HEK293 (cell line): ENCODE measurements around the gene ZNF76.
A peak's percentile ranks its signal among the peaks of the same experiment; 100 is the strongest.

Experiments
- CTCF ChIA-PET: fragments of 350-600 bp; formaldehyde crosslinking; extraction: SDS; loops from one replicate; lab custom pipeline; 2021; ENCODE audit warnings: antibody characterized with exemption; lab: Yijun Ruan, JAX
- POLR2A ChIA-PET: fragments of 300-600 bp; formaldehyde crosslinking; extraction: SDS; loops from one replicate; lab custom pipeline; 2020; ENCODE audit warnings: antibody characterized with exemption, inconsistent platforms; lab: Yijun Ruan, JAX
- H3K27ac ChIP-seq: fragments of 200-500 bp; sonication (Bioruptor generic); 2 replicates; pipeline ENCODE4 v1.5.1; 2014; ENCODE audit warnings: low read depth, low read length, control low read depth, inconsistent platforms; ENCODE audit errors: extremely low read depth
- H3K36me3 ChIP-seq, 2 experiments: fragments of 200-500 bp in 1 of 2; sonication (Bioruptor generic) in 1 of 2; 1 replicate in 1 of 2; 2 replicates in 1 of 2; pipeline ENCODE4 v1.5.1; 2014 to 2017; ENCODE audit warnings: inconsistent platforms in 2 of 2, low read length in 2 of 2; ENCODE audit not compliant: control insufficient read depth in 2 of 2, insufficient read depth in 1 of 2
- H3K4me1 ChIP-seq: fragments of 200-500 bp; sonication (Bioruptor generic); 2 replicates; pipeline ENCODE4 v1.5.1; 2014; ENCODE audit warnings: mild to moderate bottlenecking, low read length, inconsistent platforms; ENCODE audit not compliant: control insufficient read depth, insufficient read depth
- H3K4me3 ChIP-seq: 2 replicates; pipeline ENCODE4 v1.5.1; 2011; ENCODE audit warnings: low read depth, mild to moderate bottlenecking, control low read depth, low read length, moderate library complexity
- H3K9me3 ChIP-seq: fragments of 200-500 bp; sonication (Bioruptor generic); 2 replicates; pipeline ENCODE4 v1.5.1; 2014; ENCODE audit warnings: low read depth, low read length, inconsistent platforms; ENCODE audit not compliant: control insufficient read depth, insufficient read depth
- BCL11B ChIP-seq: fragments of 450-650 bp; formaldehyde crosslinking; IDR thresholded peaks from 2 replicates; pipeline ENCODE4 v1.5.1; 2016; ENCODE audit warnings: low read depth, missing biosample characterization, missing genetic modification characterization
- GLI2 ChIP-seq: fragments of 450-650 bp; formaldehyde crosslinking; IDR thresholded peaks from 2 replicates; pipeline ENCODE4; 2017; ENCODE audit warnings: missing biosample characterization, missing genetic modification characterization, low read depth, borderline replicate concordance
- WT1 ChIP-seq: fragments of 450-650 bp; formaldehyde crosslinking; IDR thresholded peaks from 2 replicates; pipeline ENCODE4 v1.5.1; 2016; ENCODE audit warnings: missing biosample characterization, missing genetic modification characterization
- YY1 ChIP-seq: fragments of 450-650 bp; formaldehyde crosslinking; IDR thresholded peaks from 2 replicates; pipeline ENCODE4 v1.5.1; 2018; ENCODE audit warnings: missing biosample characterization, missing genetic modification characterization
- ZBTB1 ChIP-seq: fragments of 450-650 bp; formaldehyde crosslinking; IDR thresholded peaks from 2 replicates; pipeline ENCODE4 v1.5.1; 2016; ENCODE audit warnings: missing biosample characterization, missing genetic modification characterization
- ZBTB6 ChIP-seq: fragments of 450-650 bp; formaldehyde crosslinking; IDR thresholded peaks from 2 replicates; pipeline ENCODE4 v1.5.1; 2017; ENCODE audit warnings: missing biosample characterization, missing genetic modification characterization
- ZFP37 ChIP-seq: fragments of 450-650 bp; formaldehyde crosslinking; IDR thresholded peaks from 2 replicates; pipeline ENCODE4 v1.5.1; 2016; ENCODE audit warnings: missing biosample characterization, missing genetic modification characterization
- ZIC2 ChIP-seq: fragments of 450-650 bp; formaldehyde crosslinking; IDR thresholded peaks from 2 replicates; pipeline ENCODE4 v1.5.1; 2016; ENCODE audit warnings: missing biosample characterization, missing genetic modification characterization
- ZNF138 ChIP-seq: fragments of 450-650 bp; formaldehyde crosslinking; IDR thresholded peaks from 2 replicates; pipeline ENCODE4 v1.5.1; 2016; ENCODE audit warnings: missing biosample characterization, missing genetic modification characterization, borderline replicate concordance
- ZNF16 ChIP-seq: fragments of 450-650 bp; formaldehyde crosslinking; IDR thresholded peaks from 2 replicates; pipeline ENCODE4 v1.5.1; 2016; ENCODE audit warnings: low read depth, missing biosample characterization, missing genetic modification characterization
- ZNF169 ChIP-seq: fragments of 450-650 bp; formaldehyde crosslinking; IDR thresholded peaks from 2 replicates; pipeline ENCODE4 v1.5.1; 2016; ENCODE audit warnings: missing biosample characterization, missing genetic modification characterization
- ZNF223 ChIP-seq: fragments of 450-650 bp; formaldehyde crosslinking; IDR thresholded peaks from 2 replicates; pipeline ENCODE4 v1.5.1; 2016; ENCODE audit warnings: missing biosample characterization, missing genetic modification characterization
- ZNF501 ChIP-seq: fragments of 450-650 bp; formaldehyde crosslinking; IDR thresholded peaks from 2 replicates; pipeline ENCODE4 v1.5.1; 2016; ENCODE audit warnings: missing biosample characterization, missing genetic modification characterization
- ZNF529 ChIP-seq: fragments of 450-650 bp; formaldehyde crosslinking; IDR thresholded peaks from 2 replicates; pipeline ENCODE4 v1.5.1; 2017; ENCODE audit warnings: missing genetic modification characterization, missing biosample characterization; ENCODE audit not compliant: insufficient replicate concordance
- ZNF558 ChIP-seq: fragments of 450-650 bp; formaldehyde crosslinking; IDR thresholded peaks from 2 replicates; pipeline ENCODE4 v1.5.1; 2016; ENCODE audit warnings: missing biosample characterization, missing genetic modification characterization
- ZNF561 ChIP-seq: fragments of 450-650 bp; IDR thresholded peaks from 2 replicates; pipeline ENCODE4 v1.5.1; 2018; ENCODE audit warnings: missing biosample characterization, missing genetic modification characterization, borderline replicate concordance
- ZNF600 ChIP-seq: fragments of 450-650 bp; formaldehyde crosslinking; IDR thresholded peaks from 2 replicates; pipeline ENCODE4 v1.5.1; 2016; ENCODE audit warnings: missing biosample characterization, missing genetic modification characterization
- ZNF645 ChIP-seq: fragments of 450-650 bp; formaldehyde crosslinking; IDR thresholded peaks from 2 replicates; pipeline ENCODE4; 2016; ENCODE audit warnings: missing biosample characterization, missing genetic modification characterization
- ZXDB ChIP-seq: fragments of 450-650 bp; formaldehyde crosslinking; IDR thresholded peaks from 2 replicates; pipeline ENCODE4 v1.5.1; 2016; ENCODE audit warnings: missing biosample characterization, missing genetic modification characterization
- TF ChIP-seq, protein P1 (sequence below): fragments of 450-650 bp; formaldehyde crosslinking; IDR thresholded peaks from 2 replicates; pipeline ENCODE4 v1.5.1; 2016; ENCODE audit warnings: missing biosample characterization, missing genetic modification characterization
- TF ChIP-seq, protein P2 (sequence below): fragments of 450-650 bp; formaldehyde crosslinking; IDR thresholded peaks from 2 replicates; pipeline ENCODE4 v1.5.1; 2016; ENCODE audit warnings: missing biosample characterization, missing genetic modification characterization
- TF ChIP-seq, protein P3 (sequence below): fragments of 450-650 bp; formaldehyde crosslinking; IDR thresholded peaks from 2 replicates; pipeline ENCODE4 v1.5.1; 2016; ENCODE audit warnings: missing biosample characterization, missing genetic modification characterization

Gene ZNF76

GRCh38 chr6:35215665-35216411 lies 43.7 kb upstream of the ZNF76 start (continued):
- TF ChIP-seq, protein P1, sequence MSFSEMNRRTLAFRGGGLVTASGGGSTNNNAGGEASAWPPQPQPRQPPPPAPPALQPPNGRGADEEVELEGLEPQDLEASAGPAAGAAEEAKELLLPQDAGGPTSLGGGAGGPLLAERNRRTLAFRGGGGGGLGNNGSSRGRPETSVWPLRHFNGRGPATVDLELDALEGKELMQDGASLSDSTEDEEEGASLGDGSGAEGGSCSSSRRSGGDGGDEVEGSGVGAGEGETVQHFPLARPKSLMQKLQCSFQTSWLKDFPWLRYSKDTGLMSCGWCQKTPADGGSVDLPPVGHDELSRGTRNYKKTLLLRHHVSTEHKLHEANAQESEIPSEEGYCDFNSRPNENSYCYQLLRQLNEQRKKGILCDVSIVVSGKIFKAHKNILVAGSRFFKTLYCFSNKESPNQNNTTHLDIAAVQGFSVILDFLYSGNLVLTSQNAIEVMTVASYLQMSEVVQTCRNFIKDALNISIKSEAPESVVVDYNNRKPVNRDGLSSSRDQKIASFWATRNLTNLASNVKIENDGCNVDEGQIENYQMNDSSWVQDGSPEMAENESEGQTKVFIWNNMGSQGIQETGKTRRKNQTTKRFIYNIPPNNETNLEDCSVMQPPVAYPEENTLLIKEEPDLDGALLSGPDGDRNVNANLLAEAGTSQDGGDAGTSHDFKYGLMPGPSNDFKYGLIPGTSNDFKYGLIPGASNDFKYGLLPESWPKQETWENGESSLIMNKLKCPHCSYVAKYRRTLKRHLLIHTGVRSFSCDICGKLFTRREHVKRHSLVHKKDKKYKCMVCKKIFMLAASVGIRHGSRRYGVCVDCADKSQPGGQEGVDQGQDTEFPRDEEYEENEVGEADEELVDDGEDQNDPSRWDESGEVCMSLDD (tag by site-specific recombination): no peak
- TF ChIP-seq ZIC2 (tag by site-specific recombination) (peak; percentile 55), ZNF169 (no peak), ZXDB (tag by site-specific recombination) (no peak), WT1 (tag by site-specific recombination) (no peak), ZNF558 (tag by site-specific recombination) (no peak), ZNF529 (tag by site-specific recombination) (no peak), ZNF561 (tag by site-specific recombination) (no peak), ZNF600 (peak; percentile 73; the same call in 1 of the 2 replicates), GLI2 (tag by site-specific recombination) (no peak)
- TF ChIP-seq, protein P2, sequence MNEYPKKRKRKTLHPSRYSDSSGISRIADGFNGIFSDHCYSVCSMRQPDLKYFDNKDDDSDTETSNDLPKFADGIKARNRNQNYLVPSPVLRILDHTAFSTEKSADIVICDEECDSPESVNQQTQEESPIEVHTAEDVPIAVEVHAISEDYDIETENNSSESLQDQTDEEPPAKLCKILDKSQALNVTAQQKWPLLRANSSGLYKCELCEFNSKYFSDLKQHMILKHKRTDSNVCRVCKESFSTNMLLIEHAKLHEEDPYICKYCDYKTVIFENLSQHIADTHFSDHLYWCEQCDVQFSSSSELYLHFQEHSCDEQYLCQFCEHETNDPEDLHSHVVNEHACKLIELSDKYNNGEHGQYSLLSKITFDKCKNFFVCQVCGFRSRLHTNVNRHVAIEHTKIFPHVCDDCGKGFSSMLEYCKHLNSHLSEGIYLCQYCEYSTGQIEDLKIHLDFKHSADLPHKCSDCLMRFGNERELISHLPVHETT (tag by site-specific recombination): no peak
- TF ChIP-seq, protein P3, sequence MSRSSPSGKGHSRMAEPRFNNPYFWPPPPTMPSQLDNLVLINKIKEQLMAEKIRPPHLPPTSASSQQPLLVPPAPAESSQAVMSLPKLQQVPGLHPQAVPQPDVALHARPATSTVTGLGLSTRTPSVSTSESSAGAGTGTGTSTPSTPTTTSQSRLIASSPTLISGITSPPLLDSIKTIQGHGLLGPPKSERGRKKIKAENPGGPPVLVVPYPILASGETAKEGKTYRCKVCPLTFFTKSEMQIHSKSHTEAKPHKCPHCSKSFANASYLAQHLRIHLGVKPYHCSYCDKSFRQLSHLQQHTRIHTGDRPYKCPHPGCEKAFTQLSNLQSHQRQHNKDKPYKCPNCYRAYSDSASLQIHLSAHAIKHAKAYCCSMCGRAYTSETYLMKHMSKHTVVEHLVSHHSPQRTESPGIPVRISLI (tag by site-specific recombination): no peak
- TF ChIP-seq, all 188 proteins: peak for 6

DNA sequence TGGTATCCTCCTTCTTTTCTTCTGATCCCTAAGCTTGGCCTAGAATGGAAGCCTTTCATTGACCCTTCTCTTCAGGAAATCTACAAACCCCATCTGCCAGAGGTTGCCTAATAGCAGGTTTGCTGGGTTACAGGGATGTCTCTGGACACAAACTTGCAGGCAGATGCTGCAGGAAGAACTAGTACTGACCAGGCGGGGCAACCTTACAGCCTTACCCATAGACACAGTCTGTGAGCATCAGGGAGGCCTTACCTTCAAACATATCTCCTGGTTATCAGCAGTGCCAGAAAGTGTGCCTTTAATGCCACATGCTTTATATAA lies 43.2 kb upstream of the ZNF76 start:
- POLR2A ChIA-PET: interaction anchor here (0.8 to 1.2 kb wide), 2 partner anchors 11 to 15 kb away, joined by 3 to 4 read pairs; no protein-coding TSS in a partner anchor
- H3K4me3 ChIP-seq: no peak overlapping the region

More for the DNA sequence above, 43.2 kb upstream of the ZNF76 start:
- H3K4me1 ChIP-seq: peaks cover 38% of the 10 kb centered on the region
- no peaks in the 10 kb centered on the region for H3K36me3 ChIP-seq
- TF ChIP-seq ZFP37 (tag by site-specific recombination) (no peak), ZNF138 (no peak), ZBTB1 (tag by site-specific recombination) (no peak), YY1 (tag by site-specific recombination) (no peak), ZNF501 (no peak), ZBTB6 (no peak), ZXDB (tag by site-specific recombination) (no peak), ZNF16 (tag by site-specific recombination) (no peak), ZNF645 (tag by site-specific recombination) (no peak), ZNF223 (tag by site-specific recombination) (no peak), BCL11B (tag by site-specific recombination) (no peak)
- CTCF ChIA-PET: interaction anchor here (0.6 to 16.5 kb wide), 6 partner anchors 11 to 1865 kb away, joined by 3 to 158 read pairs (median 8); no protein-coding TSS in a partner anchor
- no peaks in the 10 kb centered on the region for H3K9me3 ChIP-seq
- H3K27ac ChIP-seq: no peak overlapping the region
